H9 (cell line): ENCODE data around the gene FLACC1. TPM values are rescaled to one million over a fixed set of nuclear protein-coding genes. Genes with fewer than 3 reads are reported as not detected.

Experiments
- DNase-seq: peaks from one replicate; pipeline ENCODE4 v3.0.0-alpha.2; 2017
- H2AFZ ChIP-seq: one replicate; pipeline ENCODE4 v1.6.1; 2013; ENCODE audit warnings: mild to moderate bottlenecking, low read length, control low read depth, moderate library complexity
- H2AK5ac ChIP-seq: 2 replicates; pipeline ENCODE4 v1.6.1; 2013; ENCODE audit warnings: low read length, control low read depth, mixed read lengths; ENCODE audit not compliant: insufficient read length
- H2BK120ac ChIP-seq: one replicate; pipeline ENCODE4 v1.6.1; 2013; ENCODE audit warnings: low read depth, mild to moderate bottlenecking, low read length, control low read depth, inconsistent platforms; ENCODE audit not compliant: poor library complexity, severe bottlenecking
- H2BK12ac ChIP-seq: 2 replicates; pipeline ENCODE4 v1.6.1; 2013; ENCODE audit warnings: low read length, control low read depth, mixed read lengths, low read depth; ENCODE audit not compliant: insufficient read length
- H2BK15ac ChIP-seq: 2 replicates; pipeline ENCODE4 v1.6.1; 2013; ENCODE audit warnings: low read depth, low read length, control low read depth
- H2BK20ac ChIP-seq: one replicate; pipeline ENCODE4 v1.6.1; 2013; ENCODE audit warnings: low read depth, mild to moderate bottlenecking, low read length, control low read depth, inconsistent platforms; ENCODE audit not compliant: poor library complexity, severe bottlenecking
- H2BK5ac ChIP-seq: 2 replicates; pipeline ENCODE4 v1.6.1; 2013; ENCODE audit warnings: low read length, control low read depth, mixed read lengths; ENCODE audit not compliant: insufficient read length
- H3K14ac ChIP-seq: 2 replicates; pipeline ENCODE4 v1.6.1; 2013; ENCODE audit warnings: low read length, control low read depth; ENCODE audit not compliant: insufficient read depth
- H3K18ac ChIP-seq: 2 replicates; pipeline ENCODE4 v1.6.1; 2013; ENCODE audit warnings: low read depth, mild to moderate bottlenecking, mixed read lengths, low read length, control low read depth; ENCODE audit not compliant: insufficient read length
- H3K23ac ChIP-seq: 2 replicates; pipeline ENCODE4 v1.6.1; 2013; ENCODE audit warnings: low read length, control low read depth, mixed read lengths, low read depth; ENCODE audit not compliant: insufficient read length
- H3K23me2 ChIP-seq: 2 replicates; pipeline ENCODE4 v1.6.1; 2013; ENCODE audit warnings: low read depth, mild to moderate bottlenecking, mixed read lengths, low read length, control low read depth; ENCODE audit not compliant: insufficient read length, poor library complexity, severe bottlenecking
- H3K27ac ChIP-seq: 2 replicates; pipeline ENCODE4 v1.5.1; 2013; ENCODE audit warnings: low read length, control low read depth, mixed read lengths, low read depth; ENCODE audit not compliant: insufficient read length
- H3K27me3 ChIP-seq: 2 replicates; pipeline ENCODE4 v1.6.1; 2013; ENCODE audit warnings: low read length, control low read depth, inconsistent platforms; ENCODE audit not compliant: insufficient read depth
- H3K4ac ChIP-seq: 2 replicates; pipeline ENCODE4 v1.6.1; 2013; ENCODE audit warnings: low read depth, mild to moderate bottlenecking, control low read depth, inconsistent platforms, low read length, moderate library complexity
- H3K4me1 ChIP-seq: 2 replicates; pipeline ENCODE4 v1.6.1; 2013; ENCODE audit warnings: low read length, control low read depth, inconsistent platforms; ENCODE audit not compliant: insufficient read depth
- H3K4me2 ChIP-seq: 2 replicates; pipeline ENCODE4 v1.6.1; 2013; ENCODE audit warnings: low read length, control low read depth, mixed read lengths; ENCODE audit not compliant: insufficient read length, insufficient read depth
- H3K56ac ChIP-seq: 2 replicates; pipeline ENCODE4 v1.6.1; 2013; ENCODE audit warnings: low read depth, mild to moderate bottlenecking, mixed read lengths, low read length, control low read depth; ENCODE audit not compliant: insufficient read length
- H3K79me1 ChIP-seq: 2 replicates; pipeline ENCODE4 v1.6.1; 2013; ENCODE audit warnings: low read depth, mild to moderate bottlenecking, moderate library complexity, low read length, control low read depth, inconsistent platforms; ENCODE audit not compliant: insufficient read depth, poor library complexity, severe bottlenecking
- H3K79me2 ChIP-seq: 2 replicates; pipeline ENCODE4 v1.6.1; 2013; ENCODE audit warnings: low read length, control low read depth, inconsistent platforms; ENCODE audit not compliant: insufficient read depth
- H3K9ac ChIP-seq: 2 replicates; pipeline ENCODE4 v1.6.1; 2013; ENCODE audit warnings: low read length, control low read depth, mixed read lengths; ENCODE audit not compliant: insufficient read length; ENCODE audit errors: extremely low read depth
- H3K9me3 ChIP-seq: one replicate; pipeline ENCODE4 v1.6.1; 2013; ENCODE audit warnings: low read depth, low read length, inconsistent platforms; ENCODE audit not compliant: control insufficient read depth
- H3T11ph ChIP-seq: one replicate; pipeline ENCODE4 v1.6.1; 2013; ENCODE audit warnings: mild to moderate bottlenecking, low read length, control low read depth, inconsistent platforms
- H4K20me1 ChIP-seq: one replicate; pipeline ENCODE4 v1.6.1; 2013; ENCODE audit not compliant: control insufficient read depth, insufficient read length, insufficient read depth
- H4K5ac ChIP-seq: 2 replicates; pipeline ENCODE4 v1.6.1; 2013; ENCODE audit warnings: low read depth, mild to moderate bottlenecking, mixed read lengths, low read length, control low read depth; ENCODE audit not compliant: insufficient read length
- H4K8ac ChIP-seq: replicated peaks from 2 replicates; pipeline ENCODE4 v1.6.1; 2013; ENCODE audit warnings: low read length, control low read depth, mixed read lengths, low read depth; ENCODE audit not compliant: insufficient read length
- H4K91ac ChIP-seq: 2 replicates; pipeline ENCODE4 v1.6.1; 2013; ENCODE audit warnings: low read depth, mild to moderate bottlenecking, moderate library complexity, mixed read lengths, low read length, control low read depth; ENCODE audit not compliant: insufficient read length
- H3K27ac Mint-ChIP-seq, 3 experiments: 2 replicates in 2 of 3; 3 replicates in 1 of 3; pipeline ENCODE4 v1.8.0; 2020 to 2021; ENCODE audit warnings: mixed read lengths in 3 of 3, mild to moderate bottlenecking in 1 of 3, moderate library complexity in 1 of 3
- H3K27me3 Mint-ChIP-seq: 2 replicates; pipeline ENCODE4 v1.8.0; 2021; ENCODE audit warnings: low read depth, mild to moderate bottlenecking, moderate library complexity, mixed read lengths
- H3K36me3 Mint-ChIP-seq, 3 experiments: 2 replicates in 2 of 3; 3 replicates in 1 of 3; pipeline ENCODE4 v1.8.0; 2020 to 2021; ENCODE audit warnings: low read depth in 3 of 3, mixed read lengths in 3 of 3; ENCODE audit not compliant: insufficient read depth in 1 of 3
- H3K4me1 Mint-ChIP-seq, 2 experiments: 2 replicates each; pipeline ENCODE4 v1.8.0; 2020; ENCODE audit warnings: mixed read lengths in 2 of 2
- H3K4me3 Mint-ChIP-seq, 2 experiments: 2 replicates in 1 of 2; 3 replicates in 1 of 2; pipeline ENCODE4 v1.8.0; 2020 to 2021; ENCODE audit warnings: mild to moderate bottlenecking in 2 of 2, mixed read lengths in 2 of 2, moderate library complexity in 1 of 2
- H3K9me3 Mint-ChIP-seq, 2 experiments: 2 replicates in 1 of 2; 3 replicates in 1 of 2; pipeline ENCODE4 v1.8.0; 2020; ENCODE audit warnings: mild to moderate bottlenecking in 2 of 2, mixed read lengths in 2 of 2, moderate library complexity in 1 of 2
- WGBS: extraction: QIAGEN DNeasy Blood & Tissue Kit; methylation state at CpG from one replicate; pipeline ENCODE4 v1.1.7; 2013; ENCODE audit warnings: missing lambda C conversion rate, low lambda C conversion rate, mixed read lengths; ENCODE audit not compliant: insufficient read length; ENCODE audit errors: extremely low coverage; 5-methylcytosine and 5-hydroxymethylcytosine counted together
- total RNA-seq: library from RNA; stranded (reverse); gene quantifications from 2 replicates; pipeline ENCODE4 v1.2.1, GENCODE V29; 2021
- TF ChIP-seq, protein P1 (sequence below): fragments of 200-600 bp; sonication (generic); conservative IDR thresholded peaks from 3 replicates; pipeline ENCODE4 v1.8.0; 2021; ENCODE audit warnings: antibody characterized with exemption, mild to moderate bottlenecking

Gene FLACC1
- total RNA-seq, 1 experiment from 2014 or later, result 0.42 TPM

DNA sequence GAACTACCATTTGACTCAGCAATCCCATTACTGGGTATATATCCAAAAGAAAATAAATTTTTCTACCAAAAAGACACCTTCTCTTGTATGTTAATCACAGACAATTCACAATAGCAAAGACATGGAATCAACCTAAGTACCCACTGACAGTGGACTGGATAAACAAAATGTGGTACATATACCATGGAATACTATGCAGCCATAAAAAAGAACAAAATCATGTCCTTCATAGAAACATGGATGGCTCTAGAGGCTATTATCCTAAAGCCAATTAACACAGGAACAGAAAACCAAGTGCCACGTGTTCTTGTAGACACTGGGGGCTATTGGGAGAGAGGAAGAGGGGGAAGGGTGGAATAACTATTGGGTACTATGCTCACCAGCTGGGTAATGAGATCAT is 27.7 kb downstream of the FLACC1 start:
- H3K27ac Mint-ChIP-seq, result no peak overlapping the region
- H2BK12ac ChIP-seq, result no peak overlapping the region
- H3K9me3 Mint-ChIP-seq, result peaks cover 10% of the 10 kb centered on the region in 2 experiments; a peak in 4 of 5 replicates
- H3K27ac ChIP-seq, result no peak overlapping the region
- H3K23me2 ChIP-seq, result no peaks in the 10 kb centered on the region
- H4K5ac ChIP-seq, result no peak overlapping the region
- no peak overlapping the region for H3K14ac ChIP-seq
- DNase-seq, result no peak
- TF ChIP-seq, protein P1, sequence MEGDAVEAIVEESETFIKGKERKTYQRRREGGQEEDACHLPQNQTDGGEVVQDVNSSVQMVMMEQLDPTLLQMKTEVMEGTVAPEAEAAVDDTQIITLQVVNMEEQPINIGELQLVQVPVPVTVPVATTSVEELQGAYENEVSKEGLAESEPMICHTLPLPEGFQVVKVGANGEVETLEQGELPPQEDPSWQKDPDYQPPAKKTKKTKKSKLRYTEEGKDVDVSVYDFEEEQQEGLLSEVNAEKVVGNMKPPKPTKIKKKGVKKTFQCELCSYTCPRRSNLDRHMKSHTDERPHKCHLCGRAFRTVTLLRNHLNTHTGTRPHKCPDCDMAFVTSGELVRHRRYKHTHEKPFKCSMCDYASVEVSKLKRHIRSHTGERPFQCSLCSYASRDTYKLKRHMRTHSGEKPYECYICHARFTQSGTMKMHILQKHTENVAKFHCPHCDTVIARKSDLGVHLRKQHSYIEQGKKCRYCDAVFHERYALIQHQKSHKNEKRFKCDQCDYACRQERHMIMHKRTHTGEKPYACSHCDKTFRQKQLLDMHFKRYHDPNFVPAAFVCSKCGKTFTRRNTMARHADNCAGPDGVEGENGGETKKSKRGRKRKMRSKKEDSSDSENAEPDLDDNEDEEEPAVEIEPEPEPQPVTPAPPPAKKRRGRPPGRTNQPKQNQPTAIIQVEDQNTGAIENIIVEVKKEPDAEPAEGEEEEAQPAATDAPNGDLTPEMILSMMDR, result no peak
- H2BK5ac ChIP-seq, result no peak overlapping the region
- H3K4me1 ChIP-seq, result no peaks in the 10 kb centered on the region
- H3K27me3 Mint-ChIP-seq, result no peaks in the 10 kb centered on the region
- no peaks in the 10 kb centered on the region for H3K4me1 Mint-ChIP-seq
- no peak overlapping the region for H2BK120ac ChIP-seq
- H3K23ac ChIP-seq, result no peak overlapping the region
- H3K36me3 Mint-ChIP-seq, result no peaks in the 10 kb centered on the region
- no peak overlapping the region for H2BK15ac ChIP-seq
- H3K27me3 ChIP-seq, result no peaks in the 10 kb centered on the region
- no CpG with 5 or more reads among the region's 1 CpG for WGBS
- H3K79me1 ChIP-seq, result no peaks in the 10 kb centered on the region
- H4K91ac ChIP-seq, result no peak overlapping the region
- no peaks in the 10 kb centered on the region for H3K9me3 ChIP-seq
- no peak overlapping the region for H3K4me2 ChIP-seq
- no peaks in the 10 kb centered on the region for H3K79me2 ChIP-seq
- no peak overlapping the region for H4K8ac ChIP-seq
- no peak overlapping the region for H3K4me3 Mint-ChIP-seq
- H2BK20ac ChIP-seq, result no peak overlapping the region
- H3T11ph ChIP-seq, result no peak overlapping the region
- H3K18ac ChIP-seq, result no peak overlapping the region
- no peak overlapping the region for H3K56ac ChIP-seq
- H2AFZ ChIP-seq, result no peak overlapping the region
- no peak overlapping the region for H3K4ac ChIP-seq
- no peak overlapping the region for H3K9ac ChIP-seq
- H4K20me1 ChIP-seq, result no peaks in the 10 kb centered on the region
- no peak overlapping the region for H2AK5ac ChIP-seq
